ENCODE data around the gene MASP2.
"Not testable (repeated sequence)": the region's sequence is repeated elsewhere in the genome, so short reads cannot be mapped to it uniquely, and the experiment has no call there.

Gene MASP2

DNA sequence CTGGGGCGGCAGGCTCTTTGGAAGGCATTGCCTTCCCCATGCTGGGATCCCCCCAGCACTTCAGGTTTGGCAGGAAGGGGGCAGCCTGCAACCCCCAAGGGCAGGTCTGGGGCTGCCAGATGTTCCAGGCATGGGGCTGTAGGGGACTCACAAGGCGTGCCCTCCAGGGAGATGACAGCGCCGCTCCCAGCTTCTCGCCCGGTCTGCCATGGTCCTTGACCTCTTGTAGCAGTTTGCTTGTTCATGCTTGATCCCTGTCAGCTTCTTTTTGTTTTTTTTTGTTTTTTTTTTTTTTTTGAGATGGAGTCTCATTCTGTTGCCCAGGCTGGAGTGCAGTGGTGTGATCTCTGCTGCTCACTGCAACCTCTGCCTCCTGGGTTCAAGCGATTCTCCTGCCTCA lies 56.2 kb downstream of the MASP2 start:
- no peak for DNase-seq (ENCODE audit: low read depth in 2 of 2)

DNA sequence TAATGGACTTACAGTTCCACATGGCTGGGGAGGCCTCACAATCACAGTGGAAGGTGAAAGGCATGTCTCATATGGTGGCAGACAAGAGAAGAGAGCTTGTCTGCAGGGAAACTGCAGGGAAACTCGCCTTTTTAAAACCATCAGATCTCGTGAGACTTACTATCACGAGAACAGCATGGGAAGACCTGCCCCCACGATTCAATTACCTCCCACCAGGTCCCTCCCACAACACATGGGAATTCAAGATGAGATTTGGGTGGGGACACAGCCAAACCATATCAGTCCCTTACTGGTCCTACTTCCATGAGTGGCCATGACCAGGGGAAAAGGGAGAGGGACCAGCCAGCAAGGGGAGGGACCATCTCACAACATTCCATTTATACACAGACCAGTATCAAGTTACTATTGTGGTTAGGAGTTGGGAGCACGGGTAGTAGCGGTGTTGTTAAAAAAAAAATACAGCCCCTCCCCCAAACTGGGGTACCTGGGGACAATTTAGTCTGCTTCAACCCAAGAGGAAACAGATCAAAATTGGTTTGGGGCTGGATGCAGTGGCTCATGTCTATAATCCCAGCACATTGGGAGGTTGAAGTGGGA lies 57.0 kb downstream of the MASP2 start:
- DNase-seq (ENCODE audit: low read depth in 2 of 2) = not testable (repeated sequence)

DNA sequence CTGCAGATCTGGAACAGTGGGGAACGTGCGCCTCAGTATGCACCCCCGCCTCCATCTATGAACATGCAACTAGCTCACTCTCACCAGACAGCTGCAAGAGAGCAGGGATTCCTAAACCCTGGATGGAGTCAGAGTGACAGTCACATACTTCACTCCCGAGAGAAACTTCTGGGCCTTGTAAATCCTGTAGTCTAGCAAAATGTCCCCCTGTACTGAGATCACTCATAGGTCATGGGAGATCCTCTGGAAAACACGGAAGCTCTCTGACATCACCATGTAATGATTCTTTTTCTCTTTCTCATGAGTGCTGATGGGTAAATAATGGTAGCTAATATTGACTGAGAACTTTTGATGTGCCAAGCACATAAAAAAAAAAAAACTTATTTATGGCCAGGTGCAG lies 57.9 kb downstream of the MASP2 start:
- DNase-seq (ENCODE audit: low read depth in 2 of 2) = no peak

DNA sequence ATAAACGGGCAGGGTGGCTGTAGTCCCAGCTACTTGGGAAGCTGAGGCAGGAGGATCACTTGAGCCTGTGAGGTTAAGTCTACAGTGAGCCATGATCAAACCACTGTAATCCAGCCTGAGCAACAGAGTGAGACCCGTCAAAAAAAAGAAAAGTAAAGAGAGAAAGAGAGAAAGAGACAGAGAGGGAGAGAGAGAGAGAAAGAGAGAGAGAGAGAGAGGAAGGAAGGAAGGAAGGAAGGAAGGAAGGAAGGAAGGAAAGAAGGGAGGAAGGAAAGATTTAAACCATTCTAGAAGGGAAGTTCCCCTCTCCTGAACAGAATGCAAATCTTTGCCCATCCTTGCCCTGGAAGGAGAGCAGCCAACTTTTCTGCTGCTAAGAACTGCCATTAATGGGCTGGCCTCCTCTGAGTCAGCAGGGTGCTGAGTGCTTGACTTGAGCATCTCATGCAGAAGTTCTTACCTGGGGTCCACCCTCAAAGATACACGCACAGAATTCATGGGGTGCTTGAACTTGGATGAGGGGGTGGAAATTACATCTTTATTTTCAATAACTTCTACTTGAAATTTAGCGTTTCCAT lies 59.1 kb downstream of the MASP2 start:
- no peak for DNase-seq (ENCODE audit: low read depth in 2 of 2)

DNA sequence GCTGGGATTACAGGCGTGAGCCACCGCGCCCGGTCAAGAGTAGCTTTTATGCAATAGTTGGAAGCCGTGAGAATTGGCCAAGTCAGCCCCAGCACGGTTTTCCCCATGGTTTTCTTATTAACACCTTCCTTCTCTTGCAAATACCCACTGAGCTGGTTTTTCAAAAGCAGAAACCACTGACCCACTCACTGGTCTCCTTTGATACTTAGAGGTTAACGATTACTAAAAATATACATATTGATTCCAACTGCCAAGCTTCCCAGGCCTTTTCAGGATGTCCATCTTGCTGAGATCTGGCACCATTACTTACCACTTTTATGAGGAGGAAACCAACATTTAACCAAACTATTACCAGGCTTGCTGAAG lies 60.5 kb downstream of the MASP2 start:
- no peak for DNase-seq (ENCODE audit: low read depth in 2 of 2)

DNA sequence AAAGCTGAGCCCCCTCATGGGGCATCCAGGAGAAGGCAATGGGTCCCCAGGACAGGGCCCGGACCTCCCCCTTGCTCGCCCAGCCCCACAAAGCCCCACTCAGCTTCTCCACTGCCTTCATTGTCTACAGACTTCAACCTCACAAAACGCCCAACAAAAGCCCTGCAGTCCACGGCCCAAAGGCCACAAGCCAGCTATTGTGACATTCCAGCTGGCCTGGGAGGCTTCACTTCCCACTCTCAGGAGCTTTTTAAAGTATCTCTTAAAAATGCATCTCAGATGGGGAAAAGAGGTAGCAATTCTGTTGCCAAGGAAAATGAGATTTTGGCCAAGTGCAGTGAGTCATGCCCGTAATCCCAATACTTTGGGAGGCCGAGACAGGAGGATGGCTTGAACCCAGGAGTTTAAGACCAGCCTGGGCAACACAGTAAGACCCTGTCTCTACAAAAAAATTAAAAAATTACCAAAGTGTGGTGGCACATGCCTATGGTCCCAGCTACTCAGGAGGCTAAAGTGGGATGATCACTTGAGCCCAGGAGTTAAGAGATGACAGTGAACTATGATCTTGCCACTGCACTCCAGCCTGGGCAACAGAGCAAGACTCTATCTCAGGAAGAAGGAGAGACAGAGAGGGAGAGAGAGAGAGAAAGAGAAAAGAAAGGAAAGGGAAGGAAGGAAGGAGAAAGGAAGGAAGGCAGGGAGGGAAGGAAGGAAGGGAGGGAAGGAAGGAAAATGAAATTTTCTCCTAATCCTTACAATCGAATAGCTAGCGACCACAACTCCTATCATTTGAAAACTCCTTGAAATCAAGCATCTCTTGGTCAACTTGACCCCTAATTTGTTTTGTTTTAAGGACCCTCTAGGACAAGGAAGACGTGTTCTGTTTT lies 66.0 kb downstream of the MASP2 start:
- no peak for DNase-seq (ENCODE audit: low read depth in 2 of 2)

DNA sequence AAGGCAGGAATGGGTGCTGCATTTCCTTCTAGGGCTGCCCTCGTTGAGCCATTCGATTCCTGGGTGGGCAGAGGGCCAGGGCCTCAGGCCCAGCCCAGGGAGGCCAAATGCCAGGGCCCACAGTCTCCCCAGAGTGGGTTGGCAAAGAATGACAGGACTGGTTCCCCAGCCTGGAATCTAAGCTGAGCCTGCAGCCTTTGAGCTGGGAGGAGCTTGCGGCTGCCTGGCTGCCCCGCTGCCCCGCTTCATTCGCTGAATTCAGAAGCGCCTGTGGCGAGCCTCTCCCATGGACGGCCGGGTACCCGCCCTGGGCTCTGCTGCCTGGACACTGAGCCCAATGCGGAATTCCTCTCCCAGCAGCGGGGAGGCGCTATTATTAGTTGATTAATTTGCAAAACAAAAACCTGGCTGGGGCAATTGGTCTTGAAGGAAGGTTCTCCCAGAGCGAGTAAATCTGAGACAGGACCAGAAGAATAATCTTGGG lies 66.9 kb downstream of the MASP2 start:
- DNase-seq (ENCODE audit: low read depth in 2 of 2) = no peak

DNA sequence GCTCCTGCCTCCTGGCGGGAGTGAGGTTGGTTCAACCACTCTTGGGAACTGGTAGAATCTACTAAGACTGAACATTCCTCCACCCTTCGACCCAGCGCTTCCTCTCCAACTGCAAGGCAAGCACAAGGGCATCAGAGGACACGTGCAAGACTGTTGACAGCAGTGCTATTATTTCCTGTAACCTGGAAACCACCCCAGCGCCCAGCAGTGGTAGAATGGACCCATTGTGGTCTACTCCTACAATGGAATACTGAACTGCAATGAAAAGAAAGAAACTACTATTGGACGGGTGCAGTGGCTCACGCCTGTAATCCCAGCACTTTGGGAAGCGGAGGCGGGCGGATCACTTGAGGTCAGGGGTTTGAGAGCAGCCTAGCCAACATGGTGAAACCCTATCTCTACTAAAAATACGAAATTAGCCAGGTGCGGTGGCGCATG lies 67.5 kb downstream of the MASP2 start:
- DNase-seq (ENCODE audit: low read depth in 2 of 2) = no peak

DNA sequence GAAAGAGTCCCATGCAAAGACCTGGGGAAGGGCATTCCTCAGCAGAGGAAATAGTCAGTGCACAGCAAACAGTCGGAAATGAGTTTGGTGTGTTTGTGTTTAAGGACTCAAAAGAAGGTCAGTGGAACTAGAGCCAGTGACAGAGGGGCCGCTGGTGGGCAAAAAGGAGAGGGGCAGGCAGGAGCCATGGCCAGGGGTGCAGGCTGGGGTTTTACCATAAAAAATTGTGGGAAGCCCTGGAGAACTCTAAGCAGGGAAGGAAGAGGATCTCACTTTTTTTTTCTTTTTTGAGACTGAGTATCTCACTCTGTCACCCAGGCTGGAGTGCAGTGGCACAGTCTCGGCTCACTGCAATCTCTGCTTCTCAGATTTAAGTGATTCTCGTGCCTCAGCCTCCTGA lies 68.3 kb downstream of the MASP2 start:
- DNase-seq (ENCODE audit: low read depth in 2 of 2) = no peak
